B cell (primary cell): Measurements from ENCODE around the gene NEAT1.

ENCODE experiments used
- CTCF ChIP-seq: fragments of 200-600 bp; IDR thresholded peaks from one replicate; pipeline ENCODE4 v1.8.0; 2022; ENCODE audit warnings: antibody characterized with exemption, mild to moderate bottlenecking
- EZH2 ChIP-seq: IDR thresholded peaks from 2 replicates; pipeline ENCODE4 v1.6.1; 2012; ENCODE audit warnings: borderline replicate concordance, low read depth, mild to moderate bottlenecking, moderate library complexity, low read length; ENCODE audit not compliant: insufficient read depth, poor library complexity, severe bottlenecking

- TF ChIP-seq CTCF = no peak
- no peak for TF ChIP-seq EZH2
Measured at GRCh38 chr11:65470433-65471049, 47.9 kb downstream of the NEAT1 start.
